B cell (primary cell): ENCODE measurements around the gene MAG.

Experiments
- CTCF ChIP-seq: fragments of 200-600 bp; IDR thresholded peaks from one replicate; pipeline ENCODE4 v1.8.0; 2022; ENCODE audit warnings: antibody characterized with exemption, mild to moderate bottlenecking
- EZH2 ChIP-seq: IDR thresholded peaks from 2 replicates; pipeline ENCODE4 v1.6.1; 2012; ENCODE audit warnings: borderline replicate concordance, low read depth, mild to moderate bottlenecking, moderate library complexity, low read length; ENCODE audit not compliant: insufficient read depth, poor library complexity, severe bottlenecking

- TF ChIP-seq CTCF (no peak), EZH2 (no peak)
These were observed 53.7 kb downstream of the MAG start for GRCh38 chr19:35345671-35346111.
